22Rv1 (cell line): ENCODE measurements around the gene REG1B.

Source experiments
- CTCF ChIP-seq: fragments of 450-650 bp; IDR thresholded peaks from 2 replicates; pipeline ENCODE4 v1.5.1; 2017; ENCODE audit warnings: mild to moderate bottlenecking
- ZFX ChIP-seq: fragments of 450-650 bp; IDR thresholded peaks from 2 replicates; pipeline ENCODE4 v1.6.1; 2017; ENCODE audit warnings: antibody characterized with exemption, borderline replicate concordance

DNA sequence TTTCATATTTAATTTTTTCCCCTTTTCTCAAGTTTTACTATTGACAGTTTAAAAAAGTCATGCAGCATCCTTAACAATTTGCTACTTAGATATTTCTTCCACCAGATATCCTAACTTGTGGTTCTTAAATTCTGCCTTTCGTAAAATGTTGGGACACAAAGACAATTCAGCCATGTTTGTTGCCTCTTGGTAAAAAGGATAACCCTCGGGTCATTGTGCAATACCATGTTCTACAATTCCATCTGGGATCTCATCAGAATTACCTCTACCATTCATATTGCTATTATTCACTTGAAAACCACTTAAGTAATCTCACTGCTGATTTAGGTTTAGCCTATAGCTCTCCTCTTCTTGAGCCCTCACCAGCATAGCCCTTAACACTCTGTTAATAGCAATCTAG is 13.2 kb upstream of the REG1B start:
- TF ChIP-seq CTCF (no peak), ZFX (no peak)
